CD8-positive, alpha-beta memory T cell (primary cell): ENCODE measurements around the gene ABCG8. TPM values are rescaled to one million over a fixed set of nuclear protein-coding genes. Genes with fewer than 3 reads are reported as not detected.

ENCODE experiments used
- CTCF ChIA-PET: fragments of 350-600 bp; sonication (Branson Sonifier 250); formaldehyde crosslinking; loops from one replicate; lab custom pipeline; 2021; ENCODE audit warnings: antibody characterized with exemption; lab: Charles Lee
- POLR2A ChIA-PET: fragments of 350-600 bp; sonication (Branson Sonifier 250); formaldehyde crosslinking; loops from one replicate; lab custom pipeline; 2021; ENCODE audit warnings: antibody characterized with exemption; lab: Charles Lee
- DNase-seq, 5 donors: peaks; one replicate each; pipeline versions ENCODE4 v3.0.0 to v3.0.0-alpha.2; 2020 to 2022; ENCODE audit warnings: mixed read lengths in 1 of 5
- H3K27ac ChIP-seq: one replicate; pipeline ENCODE4 v1.7.0; 2013; ENCODE audit warnings: low read depth, mild to moderate bottlenecking, low read length, moderate library complexity
- H3K27me3 ChIP-seq: 2 replicates; pipeline ENCODE4 v1.7.0; 2013; ENCODE audit warnings: low read length, mild to moderate bottlenecking; ENCODE audit not compliant: insufficient read depth, poor library complexity, severe bottlenecking
- H3K36me3 ChIP-seq: 2 replicates; pipeline ENCODE4 v1.7.0; 2013; ENCODE audit warnings: mild to moderate bottlenecking, low read length, moderate library complexity; ENCODE audit not compliant: insufficient read depth
- H3K4me1 ChIP-seq: 2 replicates; pipeline ENCODE4 v1.7.0; 2013; ENCODE audit warnings: mild to moderate bottlenecking, low read length, moderate library complexity; ENCODE audit not compliant: insufficient read depth
- H3K4me3 ChIP-seq: 2 replicates; pipeline ENCODE4 v1.7.0; 2013; ENCODE audit warnings: mild to moderate bottlenecking, low read length
- H3K9me3 ChIP-seq: 2 replicates; pipeline ENCODE4 v1.7.0; 2013; ENCODE audit warnings: mild to moderate bottlenecking, low read length
- H3K27ac Mint-ChIP-seq, 8 donors: one replicate each; pipeline ENCODE4 v1.8.0; 2020 to 2021; ENCODE audit warnings: mixed read lengths in 8 of 8, mild to moderate bottlenecking in 6 of 8, inconsistent platforms in 3 of 8, moderate library complexity in 3 of 8
- H3K27me3 Mint-ChIP-seq, 2 donors: one replicate each; pipeline ENCODE4 v1.8.0; 2020 to 2021; ENCODE audit warnings: mixed read lengths in 2 of 2, mild to moderate bottlenecking in 1 of 2, moderate library complexity in 1 of 2
- H3K36me3 Mint-ChIP-seq, 3 donors: one replicate each; pipeline ENCODE4 v1.8.0; 2020 to 2021; ENCODE audit warnings: mixed read lengths in 3 of 3, inconsistent platforms in 1 of 3, mild to moderate bottlenecking in 1 of 3
- H3K4me1 Mint-ChIP-seq, 3 donors: one replicate each; pipeline ENCODE4 v1.8.0; 2020 to 2021; ENCODE audit warnings: mixed read lengths in 3 of 3, inconsistent platforms in 1 of 3, mild to moderate bottlenecking in 1 of 3
- H3K4me3 Mint-ChIP-seq, 7 donors: one replicate each; pipeline ENCODE4 v1.8.0; 2020 to 2021; ENCODE audit warnings: mixed read lengths in 7 of 7, mild to moderate bottlenecking in 6 of 7, moderate library complexity in 4 of 7, inconsistent platforms in 2 of 7
- H3K9me3 Mint-ChIP-seq, 5 donors: one replicate each; pipeline ENCODE4 v1.8.0; 2020 to 2022; ENCODE audit warnings: mixed read lengths in 5 of 5, mild to moderate bottlenecking in 3 of 5, moderate library complexity in 2 of 5, inconsistent platforms in 1 of 5
- polyA plus RNA-seq: library from polyadenylated mRNA; unstranded; fragments of 300-500 nt; fragmentation: Illumina TruSeq; gene quantifications from one replicate; pipeline ENCODE4 v1.2.3, GENCODE V29; 2021
- total RNA-seq, 2 experiments: library from RNA; stranded (reverse); gene quantifications; one replicate each; pipeline ENCODE4 v1.2.3, GENCODE V29; 2021

ABCG8 gene
- total and polyA plus RNA-seq, 3 experiments from 2014 or later: not detected

DNA sequence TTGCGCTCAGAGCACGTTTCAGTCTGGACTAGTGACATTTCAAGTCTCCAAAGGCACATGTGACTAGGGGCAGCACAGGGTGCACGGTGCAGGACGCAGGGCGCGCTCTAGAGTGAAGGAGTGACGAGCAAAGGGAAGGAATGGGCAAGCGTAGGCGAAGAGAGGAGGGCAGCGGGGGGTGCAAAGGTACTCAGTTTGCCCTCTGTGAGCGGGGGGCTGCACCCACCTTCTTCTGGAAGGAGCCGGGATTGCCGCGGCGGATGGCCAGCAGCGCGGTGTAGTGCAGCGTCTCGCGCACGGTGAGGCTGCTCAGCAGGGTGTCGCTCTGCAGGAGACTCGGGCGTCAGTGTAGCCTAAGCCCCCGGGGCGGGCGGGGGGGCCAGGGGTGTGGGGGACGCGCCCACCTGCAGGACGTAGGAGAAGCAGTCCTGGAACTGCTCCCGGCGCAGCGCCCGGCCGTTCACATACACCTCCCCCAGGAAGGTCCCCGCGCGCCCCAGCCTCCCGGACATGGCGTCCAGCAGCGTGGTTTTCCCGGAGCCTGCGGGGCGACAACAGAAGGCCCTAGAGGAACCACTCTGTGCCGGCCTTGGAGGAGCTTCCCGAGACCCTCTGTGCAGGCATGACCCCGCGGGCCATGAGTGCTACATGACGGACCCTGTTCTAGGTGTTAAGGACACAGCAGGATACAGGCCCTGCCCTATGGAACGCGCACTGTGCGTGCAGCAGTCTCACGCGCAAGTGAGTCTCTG is 7.1 kb upstream of the ABCG8 start:
- no peak overlapping the region for H3K27ac ChIP-seq
- ChIA-PET POLR2A (no interaction called here), CTCF (no interaction called here)
- H3K4me1 ChIP-seq: no peaks in the 10 kb centered on the region
- Mint-ChIP-seq H3K4me3 (no peak overlapping the region), H3K27me3 (peaks cover 6 to 32% of the 10 kb centered on the region in 2 donors), H3K27ac (peak overlapping the region in 1 of 8 donors; percentile 43), H3K9me3 (no peaks in the 10 kb centered on the region), H3K4me1 (peaks cover 2 to 4% (median 4%) of the 10 kb centered on the region in 3 donors), H3K36me3 (no peaks in the 10 kb centered on the region)
- no peaks in the 10 kb centered on the region for H3K36me3 ChIP-seq
- H3K9me3 ChIP-seq: no peaks in the 10 kb centered on the region
- H3K4me3 ChIP-seq: no peak overlapping the region
- no peak for DNase-seq
- no peaks in the 10 kb centered on the region for H3K27me3 ChIP-seq

DNA sequence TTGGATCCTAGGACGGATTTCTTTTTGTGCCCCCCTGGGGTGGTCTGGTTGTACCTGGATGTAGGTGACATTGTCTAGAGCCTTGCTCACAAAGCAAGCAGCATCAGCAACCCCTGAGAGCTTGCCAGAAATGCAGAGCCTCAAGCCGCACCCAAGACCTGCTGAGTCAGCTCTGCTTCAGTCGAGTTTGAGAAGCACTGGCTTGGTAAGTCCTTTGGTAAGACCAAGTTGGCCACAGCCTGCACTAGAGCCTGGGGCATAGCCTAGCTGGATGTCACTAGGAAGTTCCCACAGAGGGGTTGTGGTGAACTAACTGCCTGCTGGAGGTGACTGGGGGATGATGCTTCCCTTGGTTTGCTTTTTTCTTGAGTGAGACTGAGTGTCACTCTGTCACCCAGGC is 6.3 kb upstream of the ABCG8 start:
- H3K27me3 Mint-ChIP-seq: peaks cover 6 to 32% of the 10 kb centered on the region in 2 donors
- no peaks in the 10 kb centered on the region for H3K9me3 Mint-ChIP-seq
- POLR2A ChIA-PET: no interaction called here
- Histone ChIP-seq H3K27me3 (no peaks in the 10 kb centered on the region), H3K4me3 (no peak overlapping the region), H3K9me3 (no peaks in the 10 kb centered on the region), H3K27ac (no peak overlapping the region), H3K36me3 (no peaks in the 10 kb centered on the region), H3K4me1 (no peaks in the 10 kb centered on the region)
- H3K4me3 Mint-ChIP-seq: no peak overlapping the region
- no peak for DNase-seq
- peaks cover 2 to 4% (median 4%) of the 10 kb centered on the region in 3 donors for H3K4me1 Mint-ChIP-seq
- H3K27ac Mint-ChIP-seq: no peak overlapping the region
- H3K36me3 Mint-ChIP-seq: no peaks in the 10 kb centered on the region
- CTCF ChIA-PET: no interaction called here

DNA sequence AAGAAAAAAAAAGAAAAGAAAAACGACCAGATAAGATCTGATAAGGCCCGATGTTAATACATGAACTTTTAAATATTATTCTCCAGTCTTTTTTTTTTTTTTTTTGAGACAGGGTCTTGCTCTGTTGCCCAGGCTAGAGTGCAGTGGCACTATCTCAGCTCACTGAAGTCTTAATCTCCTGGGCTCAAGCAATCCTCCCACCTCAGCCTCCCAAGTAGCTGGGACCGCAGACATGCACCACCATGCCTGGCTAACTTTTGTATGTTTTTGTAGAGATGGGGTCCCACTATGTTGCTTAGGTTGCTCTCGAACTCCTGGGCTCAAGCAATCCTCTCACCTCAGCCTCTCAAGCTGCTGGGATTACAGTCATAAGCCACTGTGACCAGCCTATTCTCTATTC is 1.7 kb upstream of the ABCG8 start:
- H3K27ac Mint-ChIP-seq: no peak overlapping the region
- CTCF ChIA-PET: no interaction called here
- H3K27me3 Mint-ChIP-seq: peaks cover 0 to 10% of the 10 kb centered on the region in 2 donors
- Histone ChIP-seq H3K4me1 (no peaks in the 10 kb centered on the region), H3K27me3 (no peaks in the 10 kb centered on the region), H3K36me3 (no peaks in the 10 kb centered on the region), H3K9me3 (no peaks in the 10 kb centered on the region), H3K4me3 (no peak overlapping the region), H3K27ac (no peak overlapping the region)
- H3K36me3 Mint-ChIP-seq: no peaks in the 10 kb centered on the region
- H3K4me1 Mint-ChIP-seq: no peaks in the 10 kb centered on the region
- POLR2A ChIA-PET: no interaction called here
- DNase-seq: no peak
- H3K4me3 Mint-ChIP-seq: no peak overlapping the region
- H3K9me3 Mint-ChIP-seq: no peaks in the 10 kb centered on the region

DNA sequence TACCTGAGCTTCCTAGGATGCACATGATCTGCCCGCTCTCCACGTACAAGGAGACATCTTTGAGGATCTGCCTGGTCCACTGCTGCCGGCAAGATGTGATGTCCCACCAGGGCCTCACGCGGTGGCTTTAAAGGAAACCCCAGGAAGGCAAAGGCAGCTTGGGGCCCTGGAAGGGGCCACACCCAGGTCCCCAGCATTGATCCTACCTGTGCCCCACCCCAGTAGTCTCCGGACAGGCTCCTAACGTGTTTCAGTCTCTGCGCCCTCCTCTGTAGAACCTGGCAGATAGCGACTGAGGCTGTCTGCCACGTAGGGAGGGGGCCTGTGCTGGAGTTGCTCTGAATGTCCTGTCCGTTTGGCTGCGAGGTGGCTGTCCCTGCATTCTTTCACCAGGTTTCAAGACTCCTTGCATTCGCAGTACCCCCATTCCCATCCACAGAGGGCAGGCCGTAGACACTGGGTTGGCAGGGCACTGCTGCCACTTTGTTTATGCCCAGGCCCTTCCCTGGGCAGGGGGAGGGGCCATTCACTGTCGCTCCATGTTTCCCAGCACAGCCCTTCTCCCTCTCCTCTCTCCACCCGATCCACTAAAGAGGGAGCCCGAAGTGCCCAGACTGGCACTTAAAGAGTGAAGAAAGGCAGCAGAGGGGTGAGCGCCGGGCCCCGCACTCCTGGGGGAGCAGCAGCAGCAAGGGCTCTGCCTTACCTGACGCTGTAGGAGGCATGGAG is 776 bp upstream of the ABCG8 start:
- no peaks in the 10 kb centered on the region for H3K9me3 Mint-ChIP-seq
- ChIA-PET POLR2A (no interaction called here), CTCF (no interaction called here)
- H3K36me3 Mint-ChIP-seq: no peaks in the 10 kb centered on the region
- H3K4me1 Mint-ChIP-seq: no peaks in the 10 kb centered on the region
- Histone ChIP-seq H3K27ac (no peak overlapping the region), H3K4me1 (no peaks in the 10 kb centered on the region), H3K9me3 (no peaks in the 10 kb centered on the region), H3K4me3 (no peak overlapping the region), H3K36me3 (no peaks in the 10 kb centered on the region), H3K27me3 (no peaks in the 10 kb centered on the region)
- H3K27me3 Mint-ChIP-seq: peaks cover 0 to 8% of the 10 kb centered on the region in 2 donors
- H3K27ac Mint-ChIP-seq: no peak overlapping the region
- H3K4me3 Mint-ChIP-seq: no peak overlapping the region
- DNase-seq: no peak

DNA sequence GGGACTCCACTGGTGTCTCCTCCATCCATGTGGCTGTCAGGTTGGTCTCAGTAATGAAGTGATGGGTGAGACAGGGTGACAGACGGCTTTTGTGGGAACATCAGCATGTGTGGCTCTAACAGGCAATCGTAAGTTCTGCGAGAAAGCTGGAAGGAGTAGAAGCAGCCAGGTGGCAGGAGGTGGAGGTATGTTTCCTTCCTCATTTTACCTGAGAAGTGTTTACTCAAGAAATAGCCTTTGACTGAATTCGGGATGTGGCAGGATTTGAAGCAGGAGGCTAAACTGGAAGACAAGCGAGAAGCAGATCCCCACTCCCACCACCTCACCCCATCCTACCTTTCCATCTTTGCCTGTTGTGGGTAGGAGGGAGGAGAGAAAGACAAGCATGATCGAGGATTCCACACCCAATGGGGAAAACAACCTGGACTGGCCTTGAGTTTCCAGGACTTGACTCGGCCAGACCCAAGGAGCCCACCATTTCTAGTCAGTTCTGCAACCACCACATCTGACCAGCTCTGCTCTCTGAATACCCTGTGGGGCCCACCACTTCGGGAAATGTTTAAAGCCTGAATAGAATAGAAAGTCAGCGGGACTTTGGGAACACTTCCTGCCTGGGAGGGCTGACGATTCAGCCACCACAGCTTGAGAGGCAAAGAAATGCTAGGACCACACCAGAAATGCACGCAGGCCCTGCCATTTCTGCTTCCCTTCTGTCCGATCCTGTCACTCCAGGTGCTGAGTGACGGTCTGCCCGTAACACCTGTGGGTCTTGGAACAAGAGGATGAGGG is 1.2 kb downstream of the ABCG8 start:
- no peaks in the 10 kb centered on the region for H3K27me3 ChIP-seq
- no peaks in the 10 kb centered on the region for H3K4me1 ChIP-seq
- CTCF ChIA-PET: no interaction called here
- no peak overlapping the region for H3K4me3 ChIP-seq
- Mint-ChIP-seq H3K9me3 (no peaks in the 10 kb centered on the region), H3K27me3 (peaks cover 0 to 8% of the 10 kb centered on the region in 2 donors), H3K36me3 (no peaks in the 10 kb centered on the region), H3K27ac (no peak overlapping the region), H3K4me1 (no peaks in the 10 kb centered on the region), H3K4me3 (no peak overlapping the region)
- no peaks in the 10 kb centered on the region for H3K36me3 ChIP-seq
- no peaks in the 10 kb centered on the region for H3K9me3 ChIP-seq
- POLR2A ChIA-PET: no interaction called here
- DNase-seq: no peak
- H3K27ac ChIP-seq: no peak overlapping the region

DNA sequence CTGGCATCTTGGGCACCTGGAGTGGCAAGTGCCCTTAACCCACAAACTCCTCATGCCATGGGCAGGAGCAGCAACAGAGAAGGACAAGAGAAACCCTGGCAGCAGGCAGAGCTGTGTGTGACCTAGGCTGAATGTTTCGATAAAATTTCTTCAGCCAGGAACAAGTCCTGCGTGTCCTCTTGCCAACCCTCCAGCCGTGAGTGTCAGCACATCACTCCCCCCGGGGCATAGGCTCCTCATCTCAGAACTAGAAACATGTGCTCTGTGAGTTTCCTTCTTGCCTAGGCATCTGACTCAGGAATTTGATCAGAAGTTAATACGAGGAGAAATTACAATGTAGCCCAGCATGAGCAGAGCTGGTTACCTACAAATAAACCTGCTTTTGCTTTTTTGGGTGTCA is 2.2 kb downstream of the ABCG8 start:
- H3K4me1 Mint-ChIP-seq: no peaks in the 10 kb centered on the region
- no peaks in the 10 kb centered on the region for H3K27me3 ChIP-seq
- no peaks in the 10 kb centered on the region for H3K36me3 ChIP-seq
- no peak overlapping the region for H3K4me3 ChIP-seq
- H3K9me3 Mint-ChIP-seq: no peaks in the 10 kb centered on the region
- POLR2A ChIA-PET: no interaction called here
- H3K27ac ChIP-seq: no peak overlapping the region
- peak overlapping the region in 1 of 8 donors; percentile 2 for H3K27ac Mint-ChIP-seq
- H3K27me3 Mint-ChIP-seq: peaks cover under 1 to 8% of the 10 kb centered on the region in 2 donors
- DNase-seq: no peak
- H3K36me3 Mint-ChIP-seq: no peaks in the 10 kb centered on the region
- no peak overlapping the region for H3K4me3 Mint-ChIP-seq
- H3K9me3 ChIP-seq: no peaks in the 10 kb centered on the region
- CTCF ChIA-PET: no interaction called here
- H3K4me1 ChIP-seq: no peaks in the 10 kb centered on the region

DNA sequence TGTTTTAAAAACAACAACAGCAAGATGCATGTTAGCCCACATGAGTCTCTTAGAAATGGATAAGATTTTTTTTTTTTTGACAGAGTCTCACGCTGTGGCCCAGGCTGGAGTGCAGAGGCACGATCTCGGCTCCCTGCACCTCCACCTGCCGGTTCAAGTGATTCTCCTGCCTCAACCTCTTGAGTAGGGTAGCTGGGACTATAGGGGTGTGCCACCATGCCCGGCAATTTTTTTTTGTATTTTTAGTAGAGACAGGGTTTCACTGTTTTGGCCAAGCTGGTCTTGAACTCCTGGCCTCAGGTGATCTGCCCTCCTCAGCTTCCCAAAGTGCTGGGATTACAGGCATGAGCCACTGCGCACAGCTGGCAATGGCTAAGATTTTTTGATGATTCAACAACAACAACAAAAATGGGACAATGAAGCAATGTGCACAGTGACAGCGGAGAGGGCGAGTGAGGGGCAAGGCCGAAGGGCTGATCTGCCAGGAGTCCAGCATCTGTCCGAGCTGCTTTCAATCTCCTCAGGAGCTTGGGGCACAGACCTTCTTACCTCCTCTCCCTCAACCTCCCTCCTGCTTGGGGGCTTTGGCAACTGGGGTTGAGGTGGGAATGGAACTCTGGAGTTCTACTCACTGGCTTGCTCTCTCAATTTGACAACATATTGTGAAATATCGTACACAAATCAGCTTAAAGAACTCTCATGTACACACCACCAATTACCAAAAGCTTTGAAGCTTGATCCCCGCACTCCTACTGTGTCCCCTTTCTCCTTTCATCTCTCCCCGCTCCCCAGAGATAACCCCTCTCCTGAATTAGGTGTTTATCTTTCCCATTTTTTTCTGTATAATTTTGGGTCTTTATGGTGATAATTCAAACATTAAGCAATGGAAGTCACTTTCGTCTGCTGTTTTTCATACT is 3.4 kb downstream of the ABCG8 start:
- Mint-ChIP-seq H3K4me1 (no peaks in the 10 kb centered on the region), H3K9me3 (no peaks in the 10 kb centered on the region), H3K27ac (no peak overlapping the region), H3K36me3 (no peaks in the 10 kb centered on the region), H3K4me3 (no peak overlapping the region), H3K27me3 (peaks cover 6 to 9% of the 10 kb centered on the region in 2 donors)
- ChIA-PET POLR2A (interaction anchor here (0.6 kb wide), 1 partner anchor 413 kb away, joined by 3 read pairs; no protein-coding TSS in a partner anchor), CTCF (no interaction called here)
- H3K36me3 ChIP-seq: no peaks in the 10 kb centered on the region
- no peak for DNase-seq
- no peaks in the 10 kb centered on the region for H3K27me3 ChIP-seq
- no peak overlapping the region for H3K4me3 ChIP-seq
- H3K4me1 ChIP-seq: no peaks in the 10 kb centered on the region
- no peak overlapping the region for H3K27ac ChIP-seq
- H3K9me3 ChIP-seq: no peaks in the 10 kb centered on the region
